ENCODE results near the gene CEL. TPM values are rescaled to one million over a fixed set of nuclear protein-coding genes. Genes with fewer than 3 reads are reported as not detected.

Gene CEL
- total and polyA plus RNA-seq, 2 experiments from 2014 or later = 0.27 to 2.3 TPM

GRCh38 chr9:133118179-133118520, 56.4 kb downstream of the CEL start:
- no peak overlapping the region for H3K27ac ChIP-seq (ENCODE audit: low read depth)
- Mint-ChIP-seq H3K27ac (no peak overlapping the region), H3K36me3 (ENCODE audit: low read depth) (no peaks in the 10 kb centered on the region), H3K27me3 (ENCODE audit: insufficient read depth, low read depth, poor library complexity) (peaks cover 40% of the 10 kb centered on the region), H3K4me3 (no peak overlapping the region; the same call in 2 of the 3 replicates), H3K4me1 (peaks cover 17% of the 10 kb centered on the region), H3K9me3 (no peaks in the 10 kb centered on the region; the same call in 2 of the 3 replicates)
- no peak overlapping the region for H3K4me2 ChIP-seq
- no peak for TF ChIP-seq ZNF114 (CRISPR knock-in tag; IDR thresholded peaks at IDR 0.05)
- no peak for TF ChIP-seq JUNB (IDR thresholded peaks at IDR 0.05; ENCODE audit: unreplicated experiment)
- no peak for TF ChIP-seq CREB1 (CRISPR knock-in tag; IDR thresholded peaks at IDR 0.05; ENCODE audit: low read depth)
- no peak for TF ChIP-seq STAT1 (IDR thresholded peaks at IDR 0.05; ENCODE audit: unreplicated experiment)
- no peak for TF ChIP-seq EZH2phosphoT487 (IDR thresholded peaks at IDR 0.05; ENCODE audit: unreplicated experiment)
- TF ChIP-seq ETS1 (IDR thresholded peaks at IDR 0.05) = no peak
- no peak for TF ChIP-seq REST (IDR thresholded peaks at IDR 0.05; ENCODE audit: unreplicated experiment)
- TF ChIP-seq EZH2 (IDR thresholded peaks at IDR 0.05; ENCODE audit: low read depth, unreplicated experiment) = no peak
- no peak for TF ChIP-seq NANOG (IDR thresholded peaks at IDR 0.05; ENCODE audit: borderline replicate concordance)
- no peak for TF ChIP-seq CTCF (conservative IDR thresholded peaks at IDR 0.05; ENCODE audit: low read depth in 2 of 2)
- TF ChIP-seq ZNF331 (CRISPR knock-in tag; IDR thresholded peaks at IDR 0.05; ENCODE audit: low read depth) = no peak
- TF ChIP-seq POLR2AphosphoS5 (IDR thresholded peaks at IDR 0.05; ENCODE audit: low read depth) = no peak
- H3K9me2 ChIP-seq (ENCODE audit: insufficient read depth) = no peaks in the 10 kb centered on the region
- no peak overlapping the region for H3K4me3 ChIP-seq
- ATAC-seq (no peak), DNase-seq (ENCODE audit: low spot score) (no peak)
- H3K27me3 ChIP-seq (ENCODE audit: insufficient read depth) = peaks cover 41% of the 10 kb centered on the region; the same call in 1 of the 2 replicates
- no peaks in the 10 kb centered on the region for H3K79me2 ChIP-seq (replicated peaks; ENCODE audit: insufficient read depth)
- no peak overlapping the region for H2AFZ ChIP-seq
- H3K36me3 ChIP-seq (ENCODE audit: insufficient read depth) = no peaks in the 10 kb centered on the region
- no peaks in the 10 kb centered on the region; the same call in 1 of the 2 replicates for H3K4me1 ChIP-seq (ENCODE audit: insufficient read depth)
- H4K20me1 ChIP-seq (replicated peaks; ENCODE audit: insufficient read depth) = peaks cover 4% of the 10 kb centered on the region; the same call in 1 of the 2 replicates
- H3F3A ChIP-seq (replicated peaks; ENCODE audit: low read depth) = 0 out of 2 replicates have a peak, but pooled peaks cover 2% of the 10 kb centered on the region
